NCI-H446 treated with DMSO at 0.1 percent for 48 hours (cell line): ENCODE results near the gene SLC46A1.
A peak's percentile ranks its signal among the peaks of the same experiment; 100 is the strongest.
"Not testable (repeated sequence)": the region's sequence is repeated elsewhere in the genome, so short reads cannot be mapped to it uniquely, and the experiment has no call there.

Source experiments
- DNase-seq: peaks from one replicate; lab custom pipeline; 2025; lab: John Stamatoyannopoulos, UW

SLC46A1 gene

DNA sequence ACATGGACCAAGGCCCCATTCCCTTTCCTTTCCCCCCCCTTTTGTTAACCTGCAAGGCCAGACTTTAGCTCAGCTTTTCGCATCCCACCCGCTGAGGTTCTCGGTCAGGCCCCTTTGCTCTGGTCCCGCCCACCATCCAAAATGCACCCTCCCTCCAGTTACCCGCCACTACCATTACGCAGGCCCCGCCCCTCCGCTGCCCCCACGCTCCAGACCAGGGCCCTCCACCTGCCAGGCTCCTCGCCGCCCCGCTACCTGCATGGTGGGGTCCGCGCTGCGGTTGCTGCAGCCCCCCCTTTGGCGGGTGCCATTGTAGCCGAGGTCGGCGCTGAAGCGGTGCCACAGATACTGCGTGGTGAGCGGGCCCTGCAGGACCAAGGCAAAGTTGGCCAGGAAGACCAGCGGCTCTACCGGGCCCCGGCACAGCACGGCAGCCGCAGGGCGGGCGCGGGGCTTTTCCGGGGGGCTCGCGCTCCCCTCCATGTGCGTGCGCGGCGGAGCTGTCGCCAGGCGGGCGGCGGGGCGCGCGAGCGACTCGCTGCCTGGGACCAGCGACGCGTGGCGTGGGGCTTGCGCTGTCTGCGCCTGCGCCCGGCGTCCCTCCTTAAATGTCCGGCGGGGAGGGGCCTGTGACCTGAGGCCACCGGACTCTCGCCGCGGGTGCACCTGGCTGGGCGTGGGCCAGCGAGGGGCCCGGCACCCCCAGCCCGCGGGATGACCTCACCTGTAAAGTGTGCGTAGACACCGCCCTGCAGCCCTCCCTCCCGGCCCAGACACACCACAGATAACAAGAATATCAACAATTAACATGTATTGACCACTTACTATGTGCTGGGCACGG lies at the start of gene SLC46A1:
Gene SLC46A1 (minus strand): TSS at position 581 of the 841 bp plus-strand sequence. CDS start 98 bp downstream, at position 483.
- DNase-seq, result peak; percentile 48

DNA sequence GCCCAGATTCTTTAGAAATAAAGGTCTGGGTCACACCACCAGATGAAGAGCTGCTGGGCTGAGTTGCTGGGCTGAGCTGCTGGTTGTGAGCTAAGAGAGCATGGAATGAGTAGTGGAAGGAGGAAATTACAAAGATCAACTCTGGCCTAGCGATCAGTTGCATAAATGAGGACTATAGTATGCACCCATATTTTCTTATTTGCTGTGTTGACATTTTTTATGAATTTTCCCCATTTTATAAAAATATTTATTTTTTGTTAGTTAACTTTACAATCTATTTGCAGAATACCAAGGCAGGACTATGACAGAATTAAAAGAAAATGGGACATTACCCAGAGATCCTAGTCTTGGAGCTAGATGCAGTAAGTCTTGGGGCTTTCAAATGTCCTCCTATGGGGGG lies 43.8 kb upstream of the SLC46A1 start:
- DNase-seq, result no peak

DNA sequence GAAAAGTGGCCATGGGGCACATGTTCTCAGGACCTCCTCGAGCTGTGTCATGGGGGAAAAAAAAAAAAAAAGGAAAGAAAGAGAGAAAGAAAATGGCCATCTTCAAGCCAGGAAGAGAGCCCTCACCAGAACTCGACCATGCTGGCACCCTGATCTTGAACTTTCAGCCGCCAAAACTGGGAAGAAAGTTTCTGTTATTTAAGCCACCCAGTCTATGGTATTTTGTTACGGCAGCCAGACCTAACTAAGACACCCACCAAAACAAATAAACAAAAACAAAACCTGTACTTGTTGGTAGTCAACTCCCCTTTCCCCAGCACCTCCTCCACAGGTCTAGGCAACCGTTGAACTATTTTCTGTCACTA lies 41.4 kb upstream of the SLC46A1 start:
- DNase-seq, result no peak

DNA sequence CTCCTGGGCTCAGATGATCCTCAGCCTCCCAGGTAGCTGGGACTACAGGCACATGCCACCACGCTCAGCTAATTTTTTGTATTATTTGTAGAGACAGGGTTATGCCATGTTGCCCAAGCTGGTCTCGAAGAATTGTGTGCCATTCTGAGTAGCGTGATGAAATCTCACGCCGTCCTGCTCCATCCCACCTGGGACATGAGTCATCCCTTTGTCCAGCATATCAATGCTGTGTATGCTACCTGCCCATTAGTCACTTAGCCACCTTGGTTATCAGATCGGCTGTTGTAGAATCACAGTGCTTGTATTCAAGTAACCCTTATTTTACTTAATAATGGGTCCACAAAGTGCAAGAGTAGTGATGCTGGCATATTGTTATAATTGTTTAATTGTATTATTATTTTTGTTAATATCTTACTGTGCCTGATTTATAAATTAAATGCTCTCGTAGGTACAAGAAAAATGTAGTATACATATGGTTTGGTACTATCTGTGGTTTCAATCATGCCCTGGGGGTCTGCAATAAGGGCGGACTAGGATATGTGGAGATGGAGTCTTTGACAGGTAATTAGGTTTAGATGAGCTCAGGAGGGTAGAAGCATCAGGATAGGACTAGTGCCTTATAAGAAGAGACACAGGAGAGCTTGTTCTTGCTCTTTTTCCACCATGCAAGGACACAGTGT lies 40.8 kb upstream of the SLC46A1 start:
- DNase-seq, result no peak

DNA sequence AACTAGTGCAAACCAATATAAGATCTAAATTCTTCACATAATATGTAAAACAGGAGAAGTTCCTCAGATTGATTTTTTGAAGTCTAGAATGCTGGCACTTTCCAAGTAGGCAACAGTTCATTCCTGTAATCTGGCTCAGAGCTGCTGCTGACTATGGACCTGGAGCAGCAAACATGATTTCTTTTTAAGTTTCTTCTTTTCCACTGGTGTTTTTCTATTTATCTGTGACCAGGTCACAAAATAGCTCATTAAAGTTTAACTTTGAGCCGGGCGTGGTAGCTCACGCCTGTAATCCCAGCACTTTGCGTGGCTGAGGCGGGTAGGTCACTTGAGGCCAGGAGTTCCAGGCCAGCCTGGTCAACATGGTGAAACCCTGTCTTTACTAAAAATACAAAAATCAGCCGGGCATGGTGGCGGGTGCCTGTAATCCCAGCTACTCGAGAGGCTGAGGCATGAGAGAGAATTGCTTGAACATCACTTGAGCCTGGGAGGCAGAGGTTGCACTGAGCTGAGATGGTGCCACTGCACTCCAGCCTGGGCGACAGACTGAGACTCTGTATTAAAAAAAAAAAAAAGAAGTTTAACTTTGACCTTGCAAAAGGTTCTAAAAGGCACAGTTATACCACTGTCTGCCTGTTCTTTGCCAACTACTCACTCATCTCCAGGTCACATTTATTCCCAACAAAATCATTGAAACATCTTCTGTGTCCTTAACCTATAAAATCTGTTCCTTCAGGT lies 38.1 kb upstream of the SLC46A1 start:
- DNase-seq, result no peak

DNA sequence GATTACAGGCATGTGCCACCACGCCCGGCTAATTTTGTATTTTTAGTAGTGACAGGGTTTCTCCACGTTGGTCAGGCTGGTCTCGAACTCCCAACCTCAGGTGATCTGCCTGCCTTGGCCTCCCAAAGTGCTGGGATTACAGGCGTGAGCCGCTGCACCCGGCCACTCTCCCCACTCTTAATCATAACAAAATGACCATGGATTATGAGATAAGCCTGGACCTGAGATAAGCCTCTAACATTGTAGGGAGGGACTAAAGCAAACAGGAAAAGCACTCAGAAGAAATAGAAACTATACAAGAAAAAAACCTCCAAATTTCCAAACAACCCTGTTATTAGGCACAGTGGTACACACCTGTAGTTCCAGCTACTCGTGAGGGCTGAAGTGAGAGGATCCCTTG lies 28.3 kb upstream of the SLC46A1 start:
- not testable (repeated sequence) for DNase-seq

DNA sequence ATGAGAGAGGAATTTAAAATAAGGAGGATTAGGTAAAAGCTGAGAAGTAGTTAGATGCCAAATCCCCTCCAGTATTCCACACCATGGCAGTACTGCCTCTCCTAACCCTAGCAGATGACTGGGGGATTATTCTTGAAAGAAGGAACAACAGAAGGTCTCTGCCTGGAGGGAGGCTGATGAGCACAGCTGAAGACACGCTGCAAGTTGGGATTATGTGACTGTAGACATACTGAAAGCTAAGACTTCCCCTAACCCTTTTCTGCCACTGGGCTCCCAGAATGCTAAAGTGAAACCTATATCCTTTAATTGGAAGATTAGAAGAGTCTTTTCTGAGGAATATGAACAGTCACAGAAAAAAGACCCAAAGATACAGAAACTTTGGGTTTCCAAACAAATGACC lies 27.7 kb upstream of the SLC46A1 start:
- DNase-seq, result no peak

DNA sequence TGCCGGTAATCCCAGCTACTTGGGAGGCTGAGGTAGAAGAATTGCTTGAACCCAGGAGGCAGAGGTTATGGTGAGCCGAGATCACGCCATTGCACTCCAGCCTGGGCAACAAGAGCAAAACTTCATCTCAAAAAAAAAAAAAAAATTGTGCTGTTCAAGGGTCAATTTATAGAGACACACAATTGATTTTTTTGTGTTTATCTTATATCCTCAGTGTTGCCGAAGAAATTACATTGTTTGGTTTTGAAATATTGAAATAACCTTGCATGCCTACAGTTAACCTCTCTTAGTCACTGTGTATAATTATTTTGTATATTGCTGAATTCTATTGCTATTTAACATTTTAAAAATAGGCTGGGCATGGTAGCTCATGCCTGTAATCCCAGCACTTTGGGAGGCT lies 22.0 kb upstream of the SLC46A1 start:
- not testable (repeated sequence) for DNase-seq

DNA sequence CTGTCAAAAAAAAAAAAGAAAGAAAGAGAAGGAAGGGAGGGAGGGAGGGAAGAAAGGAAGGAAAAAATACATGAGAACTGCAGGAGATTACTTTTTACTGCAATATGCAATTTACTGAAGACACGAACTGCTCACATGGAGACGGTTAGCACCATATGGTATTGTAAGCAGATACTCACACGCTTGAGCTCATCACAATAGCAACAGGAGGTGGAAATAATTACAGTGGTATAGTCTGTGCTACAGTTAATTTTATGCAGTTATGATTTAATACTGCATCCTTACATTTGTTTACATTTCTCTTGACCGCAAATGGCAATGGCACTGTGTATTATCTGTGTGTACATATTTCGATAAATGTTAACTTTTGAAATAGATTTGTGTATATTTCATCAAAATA lies 21.4 kb upstream of the SLC46A1 start:
- DNase-seq, result peak; percentile 84

DNA sequence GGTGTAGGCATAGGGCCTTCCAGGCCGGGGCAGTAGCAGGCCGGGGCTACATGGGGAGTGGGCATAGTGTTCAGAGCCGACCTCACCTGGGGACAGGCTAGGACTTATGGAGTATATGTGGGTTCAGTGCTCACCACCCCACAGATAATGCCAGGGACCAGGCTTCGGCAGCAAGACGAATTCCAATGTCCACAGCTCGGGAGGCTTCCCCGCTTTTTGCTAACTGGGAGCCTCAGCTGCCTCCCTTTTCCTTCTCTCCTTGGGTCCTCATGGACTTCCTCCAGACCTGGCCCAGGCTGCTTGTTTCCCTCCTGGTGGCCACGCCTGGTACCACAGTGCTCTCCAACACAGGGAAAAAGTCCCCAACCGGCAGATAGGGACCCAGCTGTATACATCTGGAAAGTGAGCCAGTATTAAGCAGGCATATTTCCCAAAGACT lies 20.1 kb upstream of the SLC46A1 start:
- no peak for DNase-seq

DNA sequence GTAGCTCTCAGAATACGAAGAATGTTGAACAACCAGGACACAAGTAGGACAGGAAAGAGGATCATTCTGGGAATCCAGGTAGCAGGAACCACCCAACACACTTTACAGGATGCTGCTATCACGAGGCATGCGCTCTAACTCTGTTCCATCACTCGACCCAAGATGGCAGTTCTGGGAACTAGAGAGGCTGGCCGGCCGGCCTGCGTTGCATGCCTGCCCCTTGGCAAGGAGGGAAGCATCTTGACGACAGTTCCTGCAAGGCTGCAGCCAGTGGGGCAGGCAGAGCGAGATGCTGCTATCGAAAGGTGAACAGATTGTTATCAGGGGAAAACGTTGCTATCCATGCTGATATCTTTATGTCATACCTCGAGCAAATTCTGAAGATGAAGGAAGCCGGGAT lies 19.2 kb upstream of the SLC46A1 start:
- DNase-seq, result no peak

DNA sequence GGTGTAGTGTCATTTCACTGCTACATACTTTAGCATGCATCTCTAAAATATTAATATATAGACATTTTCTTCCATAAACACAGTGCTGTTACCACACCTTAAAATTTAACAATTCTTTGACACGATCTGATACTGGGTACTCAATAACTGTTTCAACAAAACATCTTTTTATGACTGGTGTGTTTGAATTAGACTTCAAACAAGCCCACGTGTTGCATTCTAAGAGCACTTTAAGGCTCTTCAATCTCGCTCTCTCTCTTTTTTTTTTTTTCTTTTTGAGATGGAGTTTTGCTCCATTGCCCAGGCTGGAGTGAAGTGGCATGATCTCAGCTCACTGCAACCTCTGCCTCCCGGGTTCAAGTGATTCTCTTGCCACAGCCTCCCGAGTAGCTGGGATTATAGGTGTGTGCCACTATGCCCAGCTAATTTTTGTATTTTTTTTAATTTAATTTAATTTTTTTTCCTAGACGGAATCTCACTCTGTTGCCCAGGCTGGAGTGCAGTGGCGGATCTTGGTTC lies 15.8 kb upstream of the SLC46A1 start:
- DNase-seq, result no peak

DNA sequence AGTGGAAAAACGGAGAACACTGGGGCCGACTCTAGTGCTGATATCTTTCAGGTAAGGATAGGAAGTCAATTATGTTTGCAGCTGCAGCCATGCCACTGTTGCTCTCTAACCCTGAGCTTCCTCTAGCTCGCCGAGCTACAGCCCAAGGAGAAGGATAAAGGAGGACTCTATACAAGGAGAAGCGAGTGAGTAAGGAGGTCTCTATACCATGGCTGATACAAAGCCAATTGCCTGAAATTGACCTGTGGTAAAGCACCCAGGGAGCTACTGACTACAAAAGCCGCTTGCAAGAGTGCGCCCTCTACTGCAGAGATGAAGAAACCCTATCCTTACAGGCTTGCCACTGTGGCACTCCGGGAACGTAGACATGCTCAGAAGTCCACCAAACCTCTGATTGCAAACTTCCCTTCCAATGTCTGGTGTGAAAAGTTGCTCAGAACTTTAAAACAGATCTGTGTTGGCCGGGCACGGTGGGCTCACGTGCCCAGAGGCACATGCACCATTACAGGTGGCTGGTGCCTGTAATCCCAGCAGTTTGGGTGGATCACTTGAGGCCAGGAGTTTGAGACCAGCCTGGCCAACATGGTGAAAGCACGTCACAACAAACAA lies 10.8 kb upstream of the SLC46A1 start:
- peak; percentile 45 for DNase-seq

DNA sequence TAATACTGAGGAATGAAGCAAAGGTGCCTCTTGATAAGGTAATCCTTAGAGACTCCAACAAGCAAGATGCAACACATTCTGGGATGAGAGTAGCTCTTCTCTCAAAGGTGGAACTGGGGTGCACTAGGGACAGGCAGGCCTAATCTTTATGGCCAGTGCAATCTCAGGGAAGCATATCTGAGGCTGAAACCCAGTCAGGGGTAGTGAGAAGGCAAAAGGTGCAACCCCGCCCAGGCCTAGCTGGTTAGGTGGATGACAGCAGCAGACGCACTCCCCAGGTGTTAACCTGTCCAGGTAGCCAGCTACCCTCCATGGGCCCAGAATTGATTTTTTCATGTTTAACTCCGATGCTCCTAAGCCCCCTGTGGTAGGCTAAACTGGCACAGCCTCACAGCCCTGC lies 9.9 kb upstream of the SLC46A1 start:
- DNase-seq, result no peak

DNA sequence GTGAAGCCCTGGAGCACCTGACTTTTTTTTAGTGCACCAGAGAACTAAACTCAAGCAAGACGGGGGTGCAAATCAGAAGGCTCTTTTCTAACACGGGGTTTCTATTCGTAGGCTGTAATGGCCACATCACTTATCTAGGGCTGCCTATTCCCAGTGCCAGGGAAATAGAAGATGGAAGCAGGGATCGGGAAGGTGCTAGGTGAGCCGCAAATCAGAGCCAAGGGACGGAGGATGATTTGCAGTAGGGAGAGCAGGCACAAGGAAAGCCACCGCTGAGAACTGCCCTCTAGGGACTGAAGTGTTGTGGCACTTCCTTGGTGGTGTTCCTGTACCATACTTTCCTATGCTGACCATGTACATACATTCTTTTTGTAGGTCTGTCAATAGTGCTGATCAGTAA lies 7.8 kb upstream of the SLC46A1 start:
- DNase-seq, result no peak

DNA sequence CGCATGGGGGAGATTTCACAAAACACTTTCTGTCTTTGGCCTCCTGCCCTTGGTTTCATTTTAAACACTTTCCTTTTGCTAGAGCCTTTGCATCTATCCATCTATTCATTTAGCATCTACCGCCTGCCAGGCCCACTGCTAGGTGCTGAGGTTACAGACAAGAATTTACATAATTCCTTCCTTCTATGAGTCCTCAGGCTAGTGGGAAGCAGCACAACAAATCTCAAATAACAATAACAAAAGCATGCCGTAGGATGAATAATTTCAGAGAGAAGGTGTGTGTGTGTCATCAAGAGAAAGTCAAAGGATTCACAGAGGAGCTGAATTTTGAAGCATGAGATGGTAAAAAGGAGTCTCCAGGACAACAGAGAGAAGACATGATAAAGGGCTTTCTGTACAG lies 6.1 kb upstream of the SLC46A1 start:
- DNase-seq, result no peak

DNA sequence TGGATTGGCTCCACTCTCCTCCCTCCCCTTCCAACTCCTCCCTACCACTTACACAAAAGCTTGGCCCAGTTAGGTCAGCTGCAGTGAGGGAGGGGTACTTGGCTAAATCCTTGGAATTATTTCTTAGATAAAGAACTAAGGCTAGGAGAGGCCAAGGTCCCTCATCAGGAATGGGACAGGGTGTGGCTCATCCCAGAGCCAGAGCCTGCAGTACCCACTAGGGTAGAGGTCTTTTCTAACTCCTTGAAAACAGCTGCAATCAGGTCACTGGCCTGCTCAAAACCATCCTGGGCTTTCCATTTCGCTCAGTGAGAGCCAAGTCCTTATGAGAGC lies 1.9 kb upstream of the SLC46A1 start:
- DNase-seq, result no peak

DNA sequence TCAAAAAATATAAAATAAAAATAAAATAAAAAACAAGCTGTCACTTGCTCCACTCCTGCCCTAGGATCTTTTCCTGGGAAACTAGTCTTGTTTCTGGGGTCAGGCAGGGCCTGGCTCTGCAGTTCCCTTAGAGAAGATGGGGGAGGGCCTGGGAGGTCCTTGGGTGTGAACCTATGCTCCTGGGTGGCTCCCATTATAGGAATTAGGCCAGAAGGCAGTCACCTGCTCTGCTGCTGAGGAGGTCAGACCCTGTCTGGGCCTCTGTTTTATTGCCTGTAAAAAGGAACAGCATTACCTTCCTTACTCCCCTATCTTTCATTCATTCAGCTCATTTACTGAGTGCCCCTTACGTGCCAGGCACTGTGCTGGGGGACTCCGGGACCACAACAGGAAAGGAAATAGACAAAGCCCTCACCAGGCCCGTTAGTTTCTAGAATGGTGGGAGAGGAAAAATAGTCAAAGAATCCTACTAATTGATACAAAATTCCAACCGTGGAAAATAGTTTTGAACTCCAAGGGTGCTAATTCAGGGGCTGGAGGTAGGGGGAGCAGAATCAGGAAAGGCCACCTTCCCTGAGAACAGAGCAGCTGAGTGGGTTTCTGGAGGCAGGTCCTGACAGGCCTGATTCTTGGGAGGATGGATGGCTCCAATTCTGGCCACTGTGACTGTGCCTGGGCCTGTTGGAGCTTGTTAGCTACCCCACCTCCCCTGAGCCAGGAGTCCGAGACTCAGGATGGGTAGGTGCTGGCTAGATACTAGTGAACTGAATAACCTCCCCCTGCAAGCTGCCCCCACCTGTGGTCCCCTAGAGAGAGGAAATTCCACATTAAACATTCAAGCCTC lies 1.3 kb upstream of the SLC46A1 start:
- peak; percentile 69 for DNase-seq

DNA sequence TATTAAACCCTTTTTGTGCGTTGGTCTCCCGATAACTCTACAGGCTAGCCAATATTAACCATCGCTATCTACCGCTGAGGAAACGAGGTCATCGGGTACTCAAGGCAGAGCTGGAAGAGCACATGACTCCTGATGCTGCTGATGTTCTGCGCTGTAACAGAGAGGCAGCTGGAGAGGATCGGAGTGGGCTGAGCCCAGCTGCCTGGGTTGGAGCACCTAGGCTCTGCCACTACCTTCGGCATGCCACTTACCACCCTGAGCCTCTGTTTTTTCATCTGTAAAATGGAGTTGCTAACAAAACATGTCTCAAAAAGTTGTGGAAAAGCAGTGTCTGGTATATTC lies 432 bp upstream of the SLC46A1 start:
- no peak for DNase-seq

DNA sequence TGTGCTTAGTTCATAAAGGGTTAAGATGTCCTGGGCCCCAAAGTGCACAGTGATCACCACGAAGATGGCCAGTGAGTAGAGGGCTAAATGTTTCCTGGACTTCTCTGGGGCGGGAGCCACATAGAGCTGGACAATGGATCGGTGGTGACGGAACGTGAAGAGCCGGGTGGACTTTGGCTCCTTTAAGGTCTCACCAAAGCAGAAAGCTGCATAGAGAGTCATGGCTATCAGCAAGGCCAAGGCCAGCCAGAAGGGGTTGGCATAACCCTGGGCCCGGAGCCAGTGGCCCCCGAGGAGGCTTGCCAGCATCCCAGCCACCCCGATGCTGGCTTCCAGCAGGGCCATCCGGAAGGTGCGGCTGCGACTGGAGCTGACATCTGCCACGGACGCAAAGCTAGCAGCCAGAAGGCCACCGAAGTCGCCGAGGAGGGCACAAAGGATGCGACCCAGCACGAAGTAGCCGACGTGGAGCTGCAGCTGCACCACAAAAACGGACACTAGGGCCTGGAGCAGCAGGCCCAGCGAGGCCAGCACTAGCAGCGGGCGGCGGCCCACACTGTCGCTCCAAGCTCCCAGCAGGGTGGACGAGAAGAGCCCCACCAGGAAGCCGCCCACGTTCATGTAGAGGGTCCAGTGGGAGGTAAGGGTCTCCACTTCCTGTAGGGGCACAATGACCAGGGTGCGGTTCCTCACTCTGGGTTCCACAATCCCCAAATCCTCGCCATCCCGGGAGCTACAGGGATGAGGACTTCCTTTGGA lies 1.0 kb downstream of the SLC46A1 start:
- DNase-seq, result no peak

DNA sequence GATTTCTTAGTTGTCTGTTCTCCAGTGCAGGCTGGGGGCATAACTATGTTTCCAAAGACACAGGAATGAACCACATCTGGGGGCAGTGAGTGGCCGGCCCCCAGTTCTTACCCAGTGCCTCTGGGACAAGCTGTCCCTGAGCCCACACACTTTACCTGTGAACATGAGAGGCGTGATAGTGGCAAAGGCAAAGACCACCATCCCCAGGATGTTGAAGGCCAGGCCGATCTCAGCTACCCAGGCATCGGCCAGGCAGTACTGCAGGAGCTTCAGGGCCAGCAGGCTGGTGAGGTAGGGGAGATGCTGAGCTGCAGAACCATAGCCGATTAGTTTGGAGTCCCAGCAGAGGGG lies 1.6 kb downstream of the SLC46A1 start:
- no peak for DNase-seq
